Type B pancreatic cell (in vitro differentiated cells): ENCODE results near the gene PTPRH. TPM values are rescaled to one million over a fixed set of nuclear protein-coding genes. Genes with fewer than 3 reads are reported as not detected.
"Not testable (repeated sequence)": the region's sequence is repeated elsewhere in the genome, so short reads cannot be mapped to it uniquely, and the experiment has no call there.

ENCODE experiments used
- DNase-seq: peaks from one replicate; pipeline ENCODE4 v3.0.0; 2021; ENCODE audit warnings: mixed read lengths; ENCODE audit not compliant: unreplicated experiment; ENCODE audit errors: extremely low spot score
- H3K27ac Mint-ChIP-seq: 2 replicates; pipeline ENCODE4 v1.8.0; 2021; ENCODE audit warnings: mild to moderate bottlenecking, mixed read lengths
- H3K27me3 Mint-ChIP-seq: 2 replicates; pipeline ENCODE4 v1.8.0; 2021; ENCODE audit warnings: mixed read lengths
- H3K36me3 Mint-ChIP-seq: 2 replicates; pipeline ENCODE4 v1.8.0; 2021; ENCODE audit warnings: mixed read lengths
- H3K4me1 Mint-ChIP-seq: one replicate; pipeline ENCODE4 v1.8.0; 2021; ENCODE audit warnings: mixed read lengths; ENCODE audit not compliant: unreplicated experiment
- H3K4me3 Mint-ChIP-seq: 2 replicates; pipeline ENCODE4 v1.8.0; 2021; ENCODE audit warnings: mild to moderate bottlenecking, mixed read lengths
- H3K9me3 Mint-ChIP-seq: 2 replicates; pipeline ENCODE4 v1.8.0; 2021; ENCODE audit warnings: mixed read lengths
- total RNA-seq: library from RNA; stranded (reverse); gene quantifications from 2 replicates; pipeline ENCODE4 v1.2.1, GENCODE V29; 2021; ENCODE audit warnings: low replicate concordance
- TF ChIP-seq, protein P1 (sequence below): fragments of 200-600 bp; sonication (generic); conservative IDR thresholded peaks from 2 replicates; pipeline ENCODE4 v1.5.0; 2021; ENCODE audit warnings: antibody characterized with exemption, mild to moderate bottlenecking

The PTPRH gene
- total RNA-seq, 1 donor from 2014 or later: 4.3 TPM

DNA sequence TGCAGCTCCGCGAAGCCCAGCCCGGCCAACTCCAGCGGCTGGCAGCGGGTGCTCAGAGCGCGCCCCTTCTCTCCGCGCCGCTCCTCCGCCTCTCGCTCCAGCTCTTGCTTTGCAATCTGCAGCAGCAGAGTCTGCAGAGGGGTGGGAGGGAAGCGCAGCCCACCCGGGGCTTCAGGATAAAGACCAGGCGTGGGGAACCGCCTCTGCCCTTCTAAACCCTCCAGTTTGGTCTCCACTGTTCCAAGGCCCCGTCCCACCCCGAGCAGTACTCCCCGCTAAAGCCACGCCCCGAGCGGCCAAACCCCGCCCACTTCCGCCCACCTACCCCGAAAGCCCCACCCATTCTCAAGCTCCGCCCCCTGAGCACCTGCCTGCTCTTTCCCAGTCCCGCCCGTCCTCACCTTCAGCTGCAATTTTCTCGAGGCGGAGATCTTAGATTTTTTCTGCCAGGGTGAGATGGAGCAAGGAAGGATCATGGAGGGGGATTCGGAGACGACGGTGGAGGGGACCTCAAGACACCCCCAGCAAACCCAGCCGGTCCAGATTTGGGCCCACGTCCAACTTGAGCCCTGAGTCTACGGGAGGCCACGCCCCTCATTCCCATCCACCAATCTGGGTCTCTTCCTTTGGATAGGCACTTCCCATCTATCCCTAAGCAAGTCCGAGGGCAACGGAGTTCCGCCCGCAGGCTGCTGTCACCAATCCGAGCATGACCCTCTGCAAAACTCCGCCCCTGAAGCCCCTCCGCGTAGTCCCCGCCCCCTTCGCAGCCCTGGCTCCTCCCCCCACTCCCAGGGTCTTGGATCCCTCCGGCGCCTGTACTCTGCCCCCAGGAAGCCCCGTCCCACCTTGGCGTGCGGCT, 52.9 kb downstream of the PTPRH start:
- no peaks in the 10 kb centered on the region for H3K36me3 Mint-ChIP-seq
- DNase-seq: no peak
- peaks cover 5% of the 10 kb centered on the region for H3K4me1 Mint-ChIP-seq
- peak overlapping the region; percentile 82 for H3K4me3 Mint-ChIP-seq
- no peak overlapping the region for H3K27ac Mint-ChIP-seq
- H3K9me3 Mint-ChIP-seq: no peaks in the 10 kb centered on the region
- peaks cover 52% of the 10 kb centered on the region for H3K27me3 Mint-ChIP-seq
- TF ChIP-seq, protein P1, sequence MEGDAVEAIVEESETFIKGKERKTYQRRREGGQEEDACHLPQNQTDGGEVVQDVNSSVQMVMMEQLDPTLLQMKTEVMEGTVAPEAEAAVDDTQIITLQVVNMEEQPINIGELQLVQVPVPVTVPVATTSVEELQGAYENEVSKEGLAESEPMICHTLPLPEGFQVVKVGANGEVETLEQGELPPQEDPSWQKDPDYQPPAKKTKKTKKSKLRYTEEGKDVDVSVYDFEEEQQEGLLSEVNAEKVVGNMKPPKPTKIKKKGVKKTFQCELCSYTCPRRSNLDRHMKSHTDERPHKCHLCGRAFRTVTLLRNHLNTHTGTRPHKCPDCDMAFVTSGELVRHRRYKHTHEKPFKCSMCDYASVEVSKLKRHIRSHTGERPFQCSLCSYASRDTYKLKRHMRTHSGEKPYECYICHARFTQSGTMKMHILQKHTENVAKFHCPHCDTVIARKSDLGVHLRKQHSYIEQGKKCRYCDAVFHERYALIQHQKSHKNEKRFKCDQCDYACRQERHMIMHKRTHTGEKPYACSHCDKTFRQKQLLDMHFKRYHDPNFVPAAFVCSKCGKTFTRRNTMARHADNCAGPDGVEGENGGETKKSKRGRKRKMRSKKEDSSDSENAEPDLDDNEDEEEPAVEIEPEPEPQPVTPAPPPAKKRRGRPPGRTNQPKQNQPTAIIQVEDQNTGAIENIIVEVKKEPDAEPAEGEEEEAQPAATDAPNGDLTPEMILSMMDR: no peak

DNA sequence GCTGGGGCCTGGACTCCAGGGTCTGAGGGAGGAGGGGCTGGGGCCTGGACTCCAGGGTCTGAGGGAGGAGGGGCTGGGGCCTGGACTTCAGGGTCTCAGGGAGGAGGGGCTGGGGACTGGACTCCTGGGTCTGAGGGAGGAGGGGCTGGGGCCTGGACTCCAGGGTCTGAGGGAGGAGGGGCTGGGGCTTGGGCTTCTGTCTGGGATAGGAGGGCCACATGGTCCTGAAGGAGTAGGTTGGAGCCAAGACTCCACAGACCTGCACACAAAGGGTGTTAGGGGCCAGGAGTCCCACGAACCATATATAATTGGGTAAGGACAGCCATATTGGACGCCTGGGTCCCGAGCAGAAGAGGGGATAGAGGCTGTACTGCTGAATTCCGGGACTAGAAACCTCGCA, 53.5 kb downstream of the PTPRH start:
- H3K27ac Mint-ChIP-seq: not testable (repeated sequence)
- peak overlapping the region; percentile 82 for H3K4me3 Mint-ChIP-seq

DNA sequence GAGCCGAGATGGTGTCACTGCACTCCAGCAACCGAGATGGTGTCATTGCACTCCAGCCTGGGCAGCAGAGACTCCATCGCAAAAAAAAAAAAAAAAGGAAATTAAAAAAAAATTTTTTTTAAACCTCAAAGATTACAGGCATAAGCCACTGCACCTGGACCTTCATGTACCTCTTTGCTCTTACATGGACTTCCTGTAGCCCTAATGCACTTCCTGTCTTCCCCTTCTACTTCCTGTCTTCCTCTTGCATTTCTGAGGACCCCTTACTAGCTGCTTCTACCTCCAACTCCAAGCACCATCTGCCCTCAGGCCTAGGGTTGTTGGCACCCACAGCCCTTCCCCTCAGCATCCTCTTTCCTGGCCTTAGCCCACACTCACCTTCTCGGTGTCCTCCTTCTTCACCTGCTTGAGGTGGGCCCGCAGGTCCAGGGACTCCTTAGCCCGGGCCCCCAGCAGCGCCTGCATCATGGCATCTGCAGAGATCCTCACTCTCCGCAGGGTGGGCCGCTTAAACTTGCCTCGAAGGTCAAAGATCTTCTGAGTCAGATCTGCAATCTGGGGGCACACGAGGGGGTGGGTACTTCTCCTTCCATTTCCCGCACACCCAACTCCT, 55.5 kb downstream of the PTPRH start:
- Mint-ChIP-seq H3K27ac (no peak overlapping the region), H3K4me1 (peaks cover 5% of the 10 kb centered on the region), H3K27me3 (peaks cover 63% of the 10 kb centered on the region), H3K9me3 (no peaks in the 10 kb centered on the region), H3K36me3 (no peaks in the 10 kb centered on the region), H3K4me3 (no peak overlapping the region)
- TF ChIP-seq, protein P1: no peak
- no peak for DNase-seq

More for the DNA sequence above, 53.5 kb downstream of the PTPRH start:
- not testable (repeated sequence) for DNase-seq, H3K4me1 Mint-ChIP-seq, H3K36me3 Mint-ChIP-seq, H3K9me3 Mint-ChIP-seq
- H3K27me3 Mint-ChIP-seq: peaks cover 56% of the 10 kb centered on the region

DNA sequence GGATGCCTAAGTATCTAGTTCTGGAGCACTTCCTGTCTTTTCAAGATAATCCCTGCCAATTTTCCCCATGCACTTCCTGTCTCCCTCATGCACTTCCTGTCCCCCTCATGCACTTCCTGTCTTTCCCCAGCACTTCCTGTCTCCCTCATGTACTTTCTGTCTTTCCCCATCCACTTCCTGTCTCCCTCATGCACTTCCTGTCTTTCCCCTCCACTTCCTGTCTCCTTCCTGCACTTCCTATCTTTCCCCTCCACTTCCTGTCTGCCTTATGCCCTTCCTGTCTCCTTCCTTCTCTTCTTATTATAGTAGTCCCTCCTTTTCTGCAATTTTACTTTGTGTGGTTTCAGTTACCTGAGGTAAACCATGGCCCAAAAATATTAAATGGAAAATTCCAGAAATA, 57.3 kb downstream of the PTPRH start:
- TF ChIP-seq, protein P1: no peak
- Mint-ChIP-seq H3K4me1 (peaks cover 5% of the 10 kb centered on the region), H3K36me3 (no peaks in the 10 kb centered on the region), H3K27me3 (peaks cover 60% of the 10 kb centered on the region), H3K9me3 (no peaks in the 10 kb centered on the region), H3K4me3 (no peak overlapping the region), H3K27ac (no peak overlapping the region)
- no peak for DNase-seq

DNA sequence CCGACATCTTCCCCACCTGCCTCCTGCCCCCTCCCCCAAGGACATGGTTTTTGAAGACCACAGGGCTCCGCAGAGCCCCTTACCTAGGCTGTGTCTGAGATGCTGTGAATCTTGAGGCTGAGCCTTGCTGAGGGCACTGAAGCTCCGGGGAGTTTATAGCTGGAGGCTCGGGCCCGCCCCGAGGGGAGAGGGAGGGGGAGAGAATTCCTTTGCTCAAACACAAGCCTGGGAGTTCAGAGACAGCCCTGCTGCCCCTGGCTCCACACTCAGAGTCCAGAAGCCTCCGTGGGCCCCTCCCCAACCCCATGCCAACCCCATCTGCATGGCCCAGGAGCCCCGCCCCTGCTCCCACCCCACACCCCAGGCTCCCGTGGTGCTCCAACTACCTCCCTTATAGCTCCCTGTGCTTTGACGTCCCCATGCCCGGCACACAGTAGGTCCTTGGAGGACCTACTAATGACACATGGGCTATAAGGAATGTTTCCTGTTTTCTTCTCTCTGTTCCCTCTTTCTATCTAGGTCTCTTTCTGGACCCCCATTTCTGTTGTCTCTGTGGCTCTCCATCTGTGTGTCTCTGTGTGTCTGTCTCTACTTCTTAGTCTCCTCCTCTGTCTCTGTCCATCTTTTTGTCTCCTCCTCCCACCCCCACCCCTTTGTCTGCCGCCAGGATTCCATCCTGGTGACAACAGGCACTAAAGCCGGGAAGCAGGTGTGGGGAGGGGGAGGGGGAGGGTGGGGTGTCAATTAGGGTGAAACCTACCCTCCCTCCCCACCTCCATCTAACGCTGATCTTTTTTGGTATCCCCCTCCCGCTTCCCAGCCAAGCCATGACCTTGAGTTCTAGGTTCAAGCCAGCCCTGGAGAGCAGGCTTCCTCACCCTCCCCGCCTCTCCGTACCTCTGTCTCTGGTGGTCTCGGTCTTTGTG, 60.0 kb downstream of the PTPRH start, which contains the start of gene TNNT1:
Gene TNNT1 (minus strand): TSS at position 129 of the 926 bp plus-strand sequence. CDS start 2,049 bp downstream, outside the sequence.
- no peaks in the 10 kb centered on the region for H3K9me3 Mint-ChIP-seq
- H3K4me1 Mint-ChIP-seq: peaks cover 4% of the 10 kb centered on the region
- peak within 1 kb of the TSS; percentile 67 for H3K4me3 Mint-ChIP-seq
- H3K27me3 Mint-ChIP-seq: peaks cover 64% of the 10 kb centered on the region
- H3K27ac Mint-ChIP-seq: no peak within 1 kb of the TSS
- H3K36me3 Mint-ChIP-seq: no peaks in the 10 kb centered on the region
- no peak for DNase-seq
- TF ChIP-seq, protein P1: no peak
